Measurements from ENCODE around the gene KCTD1.

DNA sequence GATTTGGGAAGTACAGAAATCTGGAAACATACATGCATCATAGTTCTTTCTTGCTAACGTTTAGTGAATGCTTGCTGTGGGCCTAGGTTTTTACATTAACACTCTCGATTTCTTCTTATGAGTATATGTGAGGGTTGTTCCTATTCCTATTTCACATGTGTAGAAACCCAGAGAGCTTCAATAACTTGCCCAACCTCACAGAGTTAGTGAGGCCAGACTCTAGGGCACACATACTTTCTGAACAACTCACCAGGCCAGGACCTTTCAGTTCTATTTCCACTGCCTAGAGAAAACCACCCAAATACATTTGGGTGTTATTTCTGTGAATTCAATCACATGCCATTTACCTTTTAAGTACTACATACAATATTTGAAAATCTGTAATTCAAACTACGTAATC, 8.2 kb upstream of the KCTD1 start:
- TF ChIP-seq, protein P1, sequence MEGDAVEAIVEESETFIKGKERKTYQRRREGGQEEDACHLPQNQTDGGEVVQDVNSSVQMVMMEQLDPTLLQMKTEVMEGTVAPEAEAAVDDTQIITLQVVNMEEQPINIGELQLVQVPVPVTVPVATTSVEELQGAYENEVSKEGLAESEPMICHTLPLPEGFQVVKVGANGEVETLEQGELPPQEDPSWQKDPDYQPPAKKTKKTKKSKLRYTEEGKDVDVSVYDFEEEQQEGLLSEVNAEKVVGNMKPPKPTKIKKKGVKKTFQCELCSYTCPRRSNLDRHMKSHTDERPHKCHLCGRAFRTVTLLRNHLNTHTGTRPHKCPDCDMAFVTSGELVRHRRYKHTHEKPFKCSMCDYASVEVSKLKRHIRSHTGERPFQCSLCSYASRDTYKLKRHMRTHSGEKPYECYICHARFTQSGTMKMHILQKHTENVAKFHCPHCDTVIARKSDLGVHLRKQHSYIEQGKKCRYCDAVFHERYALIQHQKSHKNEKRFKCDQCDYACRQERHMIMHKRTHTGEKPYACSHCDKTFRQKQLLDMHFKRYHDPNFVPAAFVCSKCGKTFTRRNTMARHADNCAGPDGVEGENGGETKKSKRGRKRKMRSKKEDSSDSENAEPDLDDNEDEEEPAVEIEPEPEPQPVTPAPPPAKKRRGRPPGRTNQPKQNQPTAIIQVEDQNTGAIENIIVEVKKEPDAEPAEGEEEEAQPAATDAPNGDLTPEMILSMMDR (IDR thresholded peaks at IDR 0.05; ENCODE audit: low read depth, low read length, missing input control) = no peak
- no peak for TF ChIP-seq TAF1 (conservative IDR thresholded peaks at IDR 0.05)
- TF ChIP-seq GABPA (IDR thresholded peaks at IDR 0.05 in 1 of 2, conservative IDR thresholded peaks at IDR 0.05 in 1 of 2) = no peak
- TF ChIP-seq RAD21 (IDR thresholded peaks at IDR 0.05) = no peak
- TF ChIP-seq YY1 (IDR thresholded peaks at IDR 0.05) = no peak
- TF ChIP-seq, protein P2, sequence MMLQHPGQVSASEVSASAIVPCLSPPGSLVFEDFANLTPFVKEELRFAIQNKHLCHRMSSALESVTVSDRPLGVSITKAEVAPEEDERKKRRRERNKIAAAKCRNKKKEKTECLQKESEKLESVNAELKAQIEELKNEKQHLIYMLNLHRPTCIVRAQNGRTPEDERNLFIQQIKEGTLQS (IDR thresholded peaks at IDR 0.05) = no peak
- TF ChIP-seq FOXA1 (IDR thresholded peaks at IDR 0.05) = no peak
